HL-60 (cell line): ENCODE measurements around the gene PRDM5.

ENCODE experiments used
- CTCF ChIP-seq: IDR thresholded peaks from one replicate; pipeline ENCODE4 v1.5.1; 2011; ENCODE audit warnings: low read length, control low read depth, inconsistent platforms; ENCODE audit not compliant: insufficient read depth
- GABPA ChIP-seq: IDR thresholded peaks from 2 replicates; pipeline ENCODE4 v1.6.1; 2012; ENCODE audit warnings: low read depth
- POLR2AphosphoS5 ChIP-seq: IDR thresholded peaks from 2 replicates; pipeline ENCODE4 v1.6.1; 2012; ENCODE audit warnings: low read depth
- REST ChIP-seq: IDR thresholded peaks from 2 replicates; pipeline ENCODE4 v1.6.1; 2012; ENCODE audit warnings: low read depth; ENCODE audit not compliant: insufficient replicate concordance
- SPI1 ChIP-seq: IDR thresholded peaks from 2 replicates; pipeline ENCODE4 v1.6.1; 2012; ENCODE audit warnings: low read depth, mild to moderate bottlenecking, borderline replicate concordance

GRCh38 chr4:120682981-120683380 is 239.5 kb downstream of the PRDM5 start:
- TF ChIP-seq CTCF (no peak), POLR2AphosphoS5 (no peak), REST (no peak), GABPA (no peak), SPI1 (no peak)
